Activated B cell treated with CpG ODN at 0.5 μM for 24 hours (primary cell): ENCODE results near the gene PDIK1L. TPM values are rescaled to one million over a fixed set of nuclear protein-coding genes. Genes with fewer than 3 reads are reported as not detected.
"Not testable (repeated sequence)": the region's sequence is repeated elsewhere in the genome, so short reads cannot be mapped to it uniquely, and the experiment has no call there.

Experiments used
- ATAC-seq: fragments of 200-7000 bp; cut with Tn5 transposase; one replicate; pipeline ENCODE4 v1.10.0; 2021; ENCODE audit warnings: low read depth, mild to moderate bottlenecking, moderate library complexity
- CTCF ChIA-PET: fragments of 350-600 bp; sonication (Branson Sonifier 250); formaldehyde crosslinking; loops from one replicate; lab custom pipeline; 2021; ENCODE audit warnings: antibody characterized with exemption; lab: Charles Lee
- POLR2A ChIA-PET: fragments of 350-600 bp; sonication (Branson Sonifier 250); formaldehyde crosslinking; loops from one replicate; lab custom pipeline; 2021; ENCODE audit warnings: antibody characterized with exemption; lab: Charles Lee
- DNase-seq: peaks from one replicate; pipeline ENCODE4 v3.0.0; 2022
- H3K27ac Mint-ChIP-seq: one replicate; pipeline ENCODE4 v1.8.0; 2020; ENCODE audit warnings: mixed read lengths
- H3K27me3 Mint-ChIP-seq: one replicate; pipeline ENCODE4 v1.8.0; 2021; ENCODE audit warnings: mixed read lengths
- H3K36me3 Mint-ChIP-seq: one replicate; pipeline ENCODE4 v1.8.0; 2021; ENCODE audit warnings: low read depth, mixed read lengths
- H3K4me1 Mint-ChIP-seq: one replicate; pipeline ENCODE4 v1.8.0; 2021; ENCODE audit warnings: mixed read lengths
- H3K4me3 Mint-ChIP-seq: one replicate; pipeline ENCODE4 v1.8.0; 2020; ENCODE audit warnings: mild to moderate bottlenecking, mixed read lengths
- H3K9me3 Mint-ChIP-seq: one replicate; pipeline ENCODE4 v1.8.0; 2020; ENCODE audit warnings: mixed read lengths
- intact Hi-C: fragments of 100-400 bp; cut with micrococcal nuclease; formaldehyde crosslinking; loops from one replicate; pipeline ENCODE4 v1.15.1; 2024
- total RNA-seq: library from RNA; stranded (reverse); gene quantifications from 2 replicates; pipeline ENCODE4 v1.2.3, GENCODE V29; 2022
- TF ChIP-seq, protein P1 (sequence below): fragments of 200-600 bp; IDR thresholded peaks from one replicate; pipeline ENCODE4 v1.8.0; 2022; ENCODE audit warnings: antibody characterized with exemption, mild to moderate bottlenecking

Gene PDIK1L
- total RNA-seq, 1 donor from 2014 or later: 10.5 TPM

- ChIA-PET POLR2A (no interaction called here), CTCF (interaction anchor here (1.0 to 7.5 kb wide), 4 partner anchors 42 to 315 kb away, joined by 3 to 126 read pairs (median 16); partner anchors contain the start of genes CEP85 and ZNF593)
- intact Hi-C loops: no loop called here
- Mint-ChIP-seq H3K4me3 (no peak overlapping the region), H3K27ac (no peak overlapping the region), H3K27me3 (peaks cover 14% of the 10 kb centered on the region), H3K9me3 (no peaks in the 10 kb centered on the region), H3K4me1 (peaks cover 4% of the 10 kb centered on the region), H3K36me3 (no peaks in the 10 kb centered on the region)
- TF ChIP-seq, protein P1, sequence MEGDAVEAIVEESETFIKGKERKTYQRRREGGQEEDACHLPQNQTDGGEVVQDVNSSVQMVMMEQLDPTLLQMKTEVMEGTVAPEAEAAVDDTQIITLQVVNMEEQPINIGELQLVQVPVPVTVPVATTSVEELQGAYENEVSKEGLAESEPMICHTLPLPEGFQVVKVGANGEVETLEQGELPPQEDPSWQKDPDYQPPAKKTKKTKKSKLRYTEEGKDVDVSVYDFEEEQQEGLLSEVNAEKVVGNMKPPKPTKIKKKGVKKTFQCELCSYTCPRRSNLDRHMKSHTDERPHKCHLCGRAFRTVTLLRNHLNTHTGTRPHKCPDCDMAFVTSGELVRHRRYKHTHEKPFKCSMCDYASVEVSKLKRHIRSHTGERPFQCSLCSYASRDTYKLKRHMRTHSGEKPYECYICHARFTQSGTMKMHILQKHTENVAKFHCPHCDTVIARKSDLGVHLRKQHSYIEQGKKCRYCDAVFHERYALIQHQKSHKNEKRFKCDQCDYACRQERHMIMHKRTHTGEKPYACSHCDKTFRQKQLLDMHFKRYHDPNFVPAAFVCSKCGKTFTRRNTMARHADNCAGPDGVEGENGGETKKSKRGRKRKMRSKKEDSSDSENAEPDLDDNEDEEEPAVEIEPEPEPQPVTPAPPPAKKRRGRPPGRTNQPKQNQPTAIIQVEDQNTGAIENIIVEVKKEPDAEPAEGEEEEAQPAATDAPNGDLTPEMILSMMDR: no peak
- DNase-seq (no peak), ATAC-seq (no peak)
Observed at GRCh38 chr1:26102119-26102518, 9.5 kb upstream of the PDIK1L start.

DNA sequence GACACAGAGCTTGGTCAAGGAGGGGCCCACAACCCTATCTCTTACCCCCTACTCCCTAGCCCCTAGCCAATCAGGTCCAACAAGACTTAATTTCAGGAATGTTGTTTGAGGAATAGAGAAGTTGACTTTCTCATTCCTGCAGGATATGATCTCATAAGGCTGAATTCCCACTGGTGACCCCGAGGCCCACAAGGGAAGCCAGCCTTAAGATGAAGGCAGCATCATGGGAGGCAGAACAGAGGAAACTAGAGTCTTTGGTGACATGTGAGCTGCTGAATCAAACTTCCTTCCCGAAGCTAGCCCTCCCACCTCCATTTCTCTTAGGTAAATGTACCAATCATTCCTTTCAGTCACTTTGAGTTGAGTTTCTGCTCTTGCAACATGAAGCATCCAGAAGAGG lies 9.1 kb upstream of the PDIK1L start:
- DNase-seq (no peak), ATAC-seq (no peak)
- POLR2A ChIA-PET: no interaction called here
- Mint-ChIP-seq H3K4me1 (peaks cover 4% of the 10 kb centered on the region), H3K27me3 (peaks cover 14% of the 10 kb centered on the region), H3K36me3 (no peaks in the 10 kb centered on the region), H3K9me3 (no peaks in the 10 kb centered on the region), H3K27ac (no peak overlapping the region), H3K4me3 (no peak overlapping the region)
- intact Hi-C loops: no loop called here
- CTCF ChIA-PET: interaction anchor here (1.0 to 7.5 kb wide), 5 partner anchors 20 to 315 kb away, joined by 3 to 126 read pairs (median 4); partner anchors contain the start of genes CEP85 and ZNF593
- TF ChIP-seq, protein P1: no peak

- not testable (repeated sequence) for H3K4me3 Mint-ChIP-seq, H3K9me3 Mint-ChIP-seq
- CTCF ChIA-PET: interaction anchor here (0.7 to 7.5 kb wide), 14 partner anchors 13 to 312 kb away, joined by 3 to 126 read pairs (median 3); partner anchors contain the start of gene CEP85
Observed at GRCh38 chr1:26105226-26105548, 6.4 kb upstream of the PDIK1L start.

DNA sequence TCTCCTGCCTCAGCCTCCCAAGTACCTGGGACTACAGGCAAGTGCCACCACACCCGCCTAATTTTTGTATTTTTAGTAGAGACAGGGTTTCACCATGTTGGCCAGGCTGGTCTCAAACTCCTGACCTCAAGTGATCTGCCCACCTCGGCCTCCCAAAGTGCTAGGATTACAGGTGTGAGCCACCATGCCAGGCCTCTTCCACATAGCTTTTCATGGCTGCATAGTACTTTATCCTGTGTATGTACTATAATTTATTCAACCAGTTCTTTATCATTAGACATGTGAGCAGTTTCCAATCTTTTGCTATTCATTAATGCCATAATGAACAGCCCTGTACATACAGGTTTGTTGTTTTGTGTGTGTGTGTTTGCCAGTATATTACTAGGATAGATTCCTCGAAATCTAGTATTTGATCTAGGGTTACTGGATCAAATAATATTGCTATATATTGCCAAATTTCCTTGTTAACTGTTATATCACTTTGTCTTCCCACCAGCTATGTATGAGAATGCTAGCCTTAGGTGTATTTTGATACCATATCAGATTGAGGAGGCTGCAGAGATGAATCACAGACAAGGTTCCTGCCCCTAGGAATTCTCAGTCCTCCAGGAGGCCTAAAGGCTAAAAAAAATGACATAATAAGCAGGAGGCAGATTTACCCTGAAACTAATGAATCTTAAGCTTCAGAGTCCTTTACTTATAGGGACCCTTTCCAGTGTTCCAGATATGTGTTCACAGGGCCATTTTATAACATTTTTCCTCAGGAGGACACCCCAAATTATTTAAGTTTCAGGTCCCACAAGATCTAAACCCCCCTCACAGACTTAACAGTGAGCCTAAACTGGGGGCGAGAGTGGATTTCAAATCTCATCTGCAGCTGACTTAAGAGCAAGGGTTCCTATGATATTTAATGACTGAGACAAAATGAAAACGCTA lies 2.1 kb upstream of the PDIK1L start:
- ChIA-PET CTCF (interaction anchor here (0.7 to 1.3 kb wide), 4 partner anchors 34 to 310 kb away, joined by 3 to 8 read pairs (median 4); no protein-coding TSS in a partner anchor), POLR2A (interaction anchor here (0.9 kb wide), 1 partner anchor 234 kb away, joined by 3 read pairs; the partner anchor contains the start of gene PAQR7)
- TF ChIP-seq, protein P1: no peak
- H3K27me3 Mint-ChIP-seq: peaks cover 2% of the 10 kb centered on the region
- H3K27ac Mint-ChIP-seq: no peak overlapping the region
- peaks cover 23% of the 10 kb centered on the region for H3K4me1 Mint-ChIP-seq
- peaks cover 11% of the 10 kb centered on the region for H3K36me3 Mint-ChIP-seq
- H3K9me3 Mint-ChIP-seq: no peaks in the 10 kb centered on the region
- ATAC-seq (no peak), DNase-seq (no peak)
- peak overlapping the region; percentile 84 for H3K4me3 Mint-ChIP-seq
- intact Hi-C loops: loop anchor here (2.0 kb wide), 4 partner anchors 59 to 203 kb away; partner anchors contain the start of genes C1orf232, STMN1 and ZNF593

More at GRCh38 chr1:26105226-26105548, 6.4 kb upstream of the PDIK1L start:
- H3K27ac Mint-ChIP-seq, DNase-seq, H3K36me3 Mint-ChIP-seq, ATAC-seq, H3K4me1 Mint-ChIP-seq: not testable (repeated sequence)
- H3K27me3 Mint-ChIP-seq: peaks cover 14% of the 10 kb centered on the region
- intact Hi-C loops: loop anchor here (1.0 kb wide), 6 partner anchors 40 to 312 kb away; no protein-coding TSS in a partner anchor
- POLR2A ChIA-PET: interaction anchor here (1.0 kb wide), 1 partner anchor 40 kb away, joined by 4 read pairs; no protein-coding TSS in a partner anchor

DNA sequence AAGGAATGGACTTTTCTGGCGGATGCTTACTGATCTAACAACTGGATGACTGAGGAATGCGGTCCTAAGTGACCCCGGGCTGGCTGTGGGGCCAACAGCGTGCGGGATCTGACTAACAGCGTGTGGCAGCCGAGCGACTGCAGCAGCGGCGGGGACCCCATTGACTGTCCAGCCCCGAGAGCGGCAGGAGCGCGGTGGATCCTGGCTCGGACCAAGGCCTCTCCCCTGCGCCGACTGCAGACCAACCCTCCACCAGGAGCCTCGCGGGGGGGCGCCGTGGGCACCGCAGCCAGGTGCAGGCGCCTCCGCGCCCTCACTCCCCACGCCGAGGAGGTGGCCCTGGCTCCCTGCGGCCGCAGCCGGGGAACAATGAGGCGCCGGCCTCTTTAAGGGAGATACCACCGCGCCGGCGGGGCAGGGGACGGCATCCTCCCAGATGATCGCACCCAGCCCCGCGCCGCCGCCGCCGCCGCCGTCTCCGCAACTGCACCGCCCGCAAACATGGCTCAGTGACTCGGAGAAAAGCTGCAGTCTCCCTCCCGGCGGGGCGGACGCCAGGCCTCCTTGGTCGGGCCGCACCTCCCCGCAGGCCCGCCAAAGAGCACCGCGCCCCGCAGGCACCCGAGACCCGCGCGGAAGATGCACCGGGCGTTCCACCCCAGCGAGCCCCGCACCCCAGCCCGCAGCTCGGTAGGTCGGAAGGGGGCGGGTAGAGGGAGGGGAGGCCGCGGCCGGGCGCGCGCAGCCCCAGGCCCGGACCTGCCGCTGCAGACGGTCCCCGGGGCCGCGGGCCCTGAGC lies 694 bp upstream of the PDIK1L start:
- ChIA-PET POLR2A (interaction anchor here (0.6 to 1.8 kb wide), 6 partner anchors 13 to 321 kb away, joined by 3 to 4 read pairs (median 4); partner anchors contain the start of gene DHDDS), CTCF (interaction anchor here (1.0 to 2.0 kb wide), 2 partner anchors 34 to 306 kb away, joined by 3 to 8 read pairs; no protein-coding TSS in a partner anchor)
- peak overlapping the region; percentile 84 for H3K4me3 Mint-ChIP-seq
- H3K27ac Mint-ChIP-seq: peak overlapping the region; percentile 66
- DNase-seq (peak; percentile 68), ATAC-seq (peak; percentile 38)
- TF ChIP-seq, protein P1: no peak
- intact Hi-C loops: loop anchor here (1.0 to 2.0 kb wide), 7 partner anchors 58 to 361 kb away; partner anchors contain the start of genes C1orf232, CEP85, DHDDS and HMGN2
- no peaks in the 10 kb centered on the region for H3K9me3 Mint-ChIP-seq
- peaks cover 20% of the 10 kb centered on the region for H3K4me1 Mint-ChIP-seq
- H3K36me3 Mint-ChIP-seq: peaks cover 18% of the 10 kb centered on the region
- H3K27me3 Mint-ChIP-seq: no peaks in the 10 kb centered on the region
